ENCODE measurements around the gene FAM83C.

The FAM83C gene

DNA sequence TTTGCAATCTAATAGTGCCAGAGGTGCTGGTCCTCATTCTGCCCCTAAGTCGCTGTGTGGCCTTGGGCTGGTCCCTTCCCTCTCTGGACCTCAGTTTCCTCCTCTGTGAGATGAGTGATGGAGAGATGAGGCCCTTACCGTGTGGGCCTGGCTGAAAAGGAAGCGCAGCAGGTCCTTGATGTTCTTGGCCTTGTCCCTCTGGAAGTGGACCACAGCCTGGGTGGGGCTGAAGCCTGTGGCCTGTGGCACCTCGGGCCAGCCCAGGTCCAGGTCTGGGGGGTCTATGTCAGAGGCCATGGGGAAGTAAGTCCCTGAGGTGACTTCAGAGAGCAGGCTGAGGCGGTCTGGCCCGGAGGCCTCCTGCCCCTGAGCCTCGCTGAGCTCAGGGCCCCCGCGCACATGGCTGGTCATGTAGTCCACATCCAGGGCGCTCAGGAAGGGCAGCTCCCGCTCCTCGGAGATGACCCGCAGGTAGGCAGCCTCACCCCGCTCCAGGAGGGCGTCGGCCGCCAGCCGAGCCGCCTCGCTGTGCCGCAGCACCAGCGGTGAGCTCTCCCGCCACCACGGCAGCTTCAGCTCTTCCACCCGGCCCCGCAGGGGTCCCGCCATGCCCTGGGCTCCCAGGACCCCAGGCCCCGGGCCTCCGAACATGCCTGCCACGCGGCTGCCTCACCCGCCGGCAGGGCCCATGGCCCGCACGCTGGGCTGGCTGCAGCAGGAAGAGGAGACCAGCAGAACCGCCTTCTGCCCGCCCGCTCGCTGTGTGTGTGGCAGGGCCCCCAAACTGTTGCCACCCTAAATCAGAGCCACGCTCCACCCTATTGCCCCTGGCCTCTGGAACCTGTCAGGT lies at the start of gene FAM83C:
FAM83C (minus strand) TSS at position 772 of the 850 bp plus-strand sequence; CDS start at position 651, 121 bp downstream.
- DNase-seq (ENCODE audit: low read depth in 2 of 2) = no peak

DNA sequence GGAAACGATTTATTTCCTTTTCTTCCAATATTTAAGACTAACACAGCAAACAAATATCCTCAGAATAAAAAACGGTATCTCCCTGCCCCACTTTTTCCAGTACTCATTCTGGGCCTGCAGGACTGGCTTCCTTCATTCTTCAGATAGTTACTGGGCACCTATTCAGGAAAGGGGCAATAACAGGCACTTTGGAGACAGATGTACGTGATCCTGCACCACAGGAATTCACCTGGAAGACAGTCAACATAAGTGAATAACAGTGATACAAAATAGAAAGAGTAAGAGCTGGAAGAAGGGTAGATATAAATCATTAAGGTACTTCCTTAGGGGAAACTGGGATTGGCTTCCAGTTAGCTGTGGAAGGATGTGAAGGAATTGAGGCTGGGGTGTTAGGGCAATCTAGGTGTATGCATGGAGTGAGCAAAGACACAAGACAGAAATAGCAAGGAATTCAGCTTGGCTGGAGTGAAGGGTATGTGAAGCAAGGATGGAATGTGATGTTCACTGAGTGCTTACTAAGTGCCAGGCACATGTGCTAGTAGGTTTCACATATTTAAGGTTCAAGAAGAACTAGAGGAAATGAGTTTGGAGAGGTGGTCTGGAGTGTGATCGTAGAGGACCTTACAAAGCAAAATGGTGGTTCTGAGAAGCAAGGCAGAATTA lies 49.3 kb upstream of the FAM83C start:
- no peak for DNase-seq (ENCODE audit: low read depth in 2 of 2)

DNA sequence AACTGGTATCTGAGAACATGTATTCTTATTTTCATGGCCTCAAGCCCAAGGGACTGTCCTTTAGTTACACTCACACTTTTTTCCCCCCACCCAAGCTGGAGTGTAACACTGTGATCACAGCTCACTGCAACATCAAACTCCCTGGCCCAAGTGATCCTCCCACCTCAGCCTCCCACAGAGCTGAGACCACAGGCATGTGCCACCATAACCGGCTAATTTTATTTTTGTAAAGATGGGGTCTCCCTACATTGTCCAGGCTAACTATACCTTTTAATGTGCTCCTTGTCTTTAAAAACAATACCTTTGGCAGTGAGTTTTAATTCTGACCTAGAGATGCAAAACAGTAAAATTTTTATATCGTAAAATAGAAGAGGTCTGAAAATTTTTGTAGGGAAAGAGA lies 48.2 kb upstream of the FAM83C start:
- no peak for DNase-seq (ENCODE audit: low read depth in 2 of 2)

DNA sequence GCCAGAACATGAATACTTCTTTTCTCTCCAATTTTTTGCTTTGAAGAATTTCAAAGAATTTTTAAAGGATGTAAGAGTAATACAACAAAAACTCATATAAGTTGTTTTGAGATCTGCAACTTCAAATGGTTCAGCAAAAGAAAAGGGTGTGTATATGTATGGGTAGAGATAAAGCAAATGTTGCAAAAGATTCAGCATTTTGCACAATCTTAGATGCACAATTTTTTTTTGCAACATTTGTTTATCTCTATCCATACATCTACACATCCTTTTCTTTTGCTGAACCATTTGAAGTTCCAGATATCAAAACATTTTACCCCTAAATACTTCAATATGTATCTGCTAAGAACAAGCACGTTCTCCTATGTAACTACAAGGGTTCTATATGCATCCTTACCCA lies 47.4 kb upstream of the FAM83C start:
- no peak for DNase-seq (ENCODE audit: low read depth in 2 of 2)

DNA sequence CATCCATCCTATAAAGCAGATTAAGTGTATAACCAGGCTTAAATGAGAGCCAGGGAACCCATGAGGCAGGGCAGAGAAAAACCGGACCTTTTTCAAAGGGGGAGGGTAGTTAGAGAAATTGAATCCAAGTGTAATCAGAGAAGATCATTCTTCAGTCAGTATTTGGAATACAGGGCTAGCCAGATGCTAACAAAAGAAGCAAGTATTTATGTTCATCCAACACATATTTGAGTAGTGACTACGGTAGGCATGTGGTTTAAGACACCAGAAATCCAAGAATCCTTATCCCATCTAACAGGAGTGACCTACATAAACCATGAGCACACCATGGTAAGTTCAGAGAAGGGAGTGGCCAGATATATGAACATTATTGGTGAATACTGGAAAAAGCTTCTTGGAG lies 46.8 kb upstream of the FAM83C start:
- DNase-seq (ENCODE audit: low read depth in 2 of 2) = no peak

DNA sequence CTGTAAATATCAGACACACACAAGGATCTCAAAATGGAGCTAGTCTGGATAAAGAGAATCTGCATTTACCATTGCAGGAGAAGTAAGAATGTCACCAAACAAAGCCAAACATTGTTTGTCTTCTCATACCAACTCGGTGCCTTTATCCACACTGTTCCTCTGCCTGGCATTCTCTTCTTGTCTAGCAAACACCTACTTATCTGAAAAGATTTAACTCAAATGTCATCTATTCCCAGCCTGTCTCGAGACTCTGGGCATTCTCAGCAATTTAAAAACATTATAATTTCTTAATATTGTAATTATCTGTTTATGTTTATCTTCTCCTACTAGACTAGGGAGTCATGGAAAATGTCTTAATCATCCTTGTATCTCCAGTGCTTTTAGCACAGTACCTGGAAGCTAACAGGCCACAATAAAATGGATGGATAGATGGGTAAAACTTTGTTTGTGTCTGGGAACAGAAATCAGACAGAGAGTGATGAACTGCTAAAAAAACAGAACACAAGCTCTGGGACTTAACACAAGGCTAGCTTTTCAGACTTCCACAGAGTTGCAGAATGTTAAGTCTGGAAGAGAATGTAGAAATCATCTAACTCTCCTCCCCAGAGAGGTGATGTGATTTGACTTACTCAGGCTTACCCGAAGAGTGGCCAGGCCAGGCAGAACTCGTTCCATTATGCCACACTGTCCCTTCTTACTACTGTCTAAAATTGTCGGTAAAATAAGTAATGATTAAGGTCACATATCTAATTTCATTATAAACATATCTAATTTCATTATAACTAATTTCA lies 42.3 kb upstream of the FAM83C start:
- no peak for DNase-seq (ENCODE audit: low read depth in 2 of 2)

DNA sequence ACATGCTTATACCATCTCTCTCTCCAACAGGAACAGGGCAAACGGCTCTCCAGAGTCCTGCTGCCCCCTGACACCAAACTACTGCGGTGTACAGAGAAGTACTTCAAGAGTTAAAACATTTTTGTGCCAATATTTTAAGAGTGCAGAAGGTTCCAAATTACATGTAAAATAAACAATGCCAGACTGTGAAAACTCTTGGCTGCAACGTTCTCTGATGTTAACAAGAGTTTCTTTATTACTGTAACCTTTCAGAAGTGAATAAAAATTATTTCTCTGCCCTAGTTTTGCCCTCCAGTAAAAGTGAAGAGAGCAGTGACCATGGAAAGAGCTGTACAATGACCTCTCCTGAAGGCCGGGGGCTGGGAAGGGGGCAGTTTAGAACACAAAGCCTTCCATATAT lies 41.4 kb upstream of the FAM83C start:
- DNase-seq (ENCODE audit: low read depth in 2 of 2) = no peak

DNA sequence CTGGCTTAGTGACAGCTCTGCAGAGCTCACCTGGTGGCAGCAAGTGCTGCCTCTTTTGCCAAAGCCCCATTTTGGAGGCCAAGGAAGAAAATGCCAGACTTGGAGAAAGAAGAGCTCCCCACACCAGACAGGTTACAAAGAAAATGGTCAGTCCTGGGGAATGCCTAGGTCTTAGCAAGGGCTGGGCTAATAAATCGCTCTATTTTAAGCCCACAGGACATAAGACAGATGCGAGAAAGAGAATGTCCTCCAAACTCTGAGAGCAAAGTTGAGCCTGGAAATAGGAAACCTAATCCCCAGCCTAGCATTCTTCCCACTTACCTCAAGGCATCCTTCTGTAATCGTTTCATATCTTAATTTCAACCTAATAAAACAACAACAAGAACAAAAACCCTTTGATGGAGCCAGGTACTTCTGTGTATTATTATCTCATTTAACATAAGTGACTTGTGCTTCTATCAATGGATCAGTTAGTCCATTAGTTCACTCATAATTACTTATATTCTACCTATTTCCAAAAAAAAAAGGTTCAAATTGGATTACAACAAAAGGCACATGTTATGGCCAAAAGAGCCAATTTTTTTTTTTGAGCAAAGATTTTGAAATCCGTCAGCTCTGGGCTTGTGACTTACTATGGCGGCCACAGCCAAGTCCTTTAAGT lies 40.4 kb upstream of the FAM83C start:
- no peak for DNase-seq (ENCODE audit: low read depth in 2 of 2)

DNA sequence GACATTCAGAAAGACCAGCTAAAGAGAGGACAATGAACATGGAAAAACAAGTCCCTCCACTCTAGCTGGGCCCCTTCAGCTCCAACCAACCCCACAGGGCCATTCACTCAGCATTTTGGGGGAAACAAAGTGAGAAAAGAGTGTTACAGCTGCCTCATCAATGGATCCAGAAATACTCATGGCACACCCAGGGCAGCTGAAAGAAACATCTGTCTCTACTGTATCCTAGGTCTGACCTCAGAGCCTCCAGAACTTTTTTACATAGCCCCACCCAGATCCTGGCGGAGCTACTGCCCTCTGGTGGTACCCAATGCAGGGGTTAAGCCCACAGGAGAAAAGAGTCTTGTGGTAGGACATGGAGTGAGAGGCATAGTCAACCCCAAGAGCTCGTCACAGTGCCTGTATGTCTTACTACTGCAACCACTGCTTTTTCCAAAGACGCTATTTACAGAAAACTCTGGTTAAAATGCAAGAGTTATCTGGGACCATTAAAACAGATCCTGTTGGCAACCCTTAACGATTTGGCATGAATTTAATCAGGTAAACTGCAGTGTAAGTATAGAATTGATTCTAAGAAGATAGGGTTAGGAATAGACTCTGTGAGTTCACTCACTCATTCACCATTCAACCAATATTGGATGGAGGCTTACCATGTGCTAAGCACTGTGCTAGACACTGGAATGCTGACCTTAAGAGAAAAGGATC lies 37.4 kb upstream of the FAM83C start:
- DNase-seq (ENCODE audit: low read depth in 2 of 2) = no peak

DNA sequence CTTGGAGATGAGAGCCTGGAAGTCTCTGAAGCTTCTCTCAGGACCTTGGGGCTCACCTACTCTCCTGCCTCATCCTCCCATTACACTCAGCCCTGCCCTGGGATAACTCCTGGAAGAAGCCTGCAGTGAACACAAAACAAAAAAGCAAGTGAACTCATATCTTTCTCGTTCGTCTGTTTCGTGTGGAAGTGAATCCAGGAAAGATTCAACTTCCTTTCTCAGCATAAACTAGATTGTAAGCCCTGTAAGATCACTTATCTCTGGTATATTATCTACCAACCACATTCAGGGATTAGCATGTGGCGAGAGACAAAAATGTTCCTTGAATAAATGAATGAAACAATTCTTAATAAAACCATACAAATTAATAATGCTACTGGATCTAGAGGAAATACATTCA lies 36.5 kb upstream of the FAM83C start:
- no peak for DNase-seq (ENCODE audit: low read depth in 2 of 2)

DNA sequence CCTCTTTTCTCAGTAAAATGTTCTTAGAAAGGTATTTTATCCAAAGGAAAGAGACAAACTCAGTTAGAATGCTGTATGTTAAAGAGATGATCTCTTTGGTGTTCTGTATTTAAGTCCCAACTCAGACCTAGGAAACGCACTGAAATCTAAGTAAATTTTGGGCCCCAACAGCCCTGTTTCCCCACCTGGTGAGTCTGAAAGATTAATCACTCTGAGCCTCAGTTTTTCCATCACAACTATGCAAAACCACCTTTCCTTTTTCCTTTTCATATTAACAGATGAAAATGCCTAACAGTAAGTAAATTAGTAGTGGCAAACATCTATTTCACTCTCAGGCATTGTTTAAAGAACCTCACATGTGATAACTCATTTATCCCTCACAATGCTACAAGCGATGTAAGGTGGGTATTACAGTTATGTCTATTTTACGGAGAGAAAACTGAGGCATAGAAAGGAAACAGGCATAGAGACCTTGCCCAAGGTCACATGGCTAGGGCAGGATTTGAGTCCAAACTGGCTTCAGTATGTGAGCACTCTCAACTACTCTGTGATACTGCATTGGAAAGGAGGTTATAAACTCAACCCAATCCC lies 36.0 kb upstream of the FAM83C start:
- no peak for DNase-seq (ENCODE audit: low read depth in 2 of 2)

DNA sequence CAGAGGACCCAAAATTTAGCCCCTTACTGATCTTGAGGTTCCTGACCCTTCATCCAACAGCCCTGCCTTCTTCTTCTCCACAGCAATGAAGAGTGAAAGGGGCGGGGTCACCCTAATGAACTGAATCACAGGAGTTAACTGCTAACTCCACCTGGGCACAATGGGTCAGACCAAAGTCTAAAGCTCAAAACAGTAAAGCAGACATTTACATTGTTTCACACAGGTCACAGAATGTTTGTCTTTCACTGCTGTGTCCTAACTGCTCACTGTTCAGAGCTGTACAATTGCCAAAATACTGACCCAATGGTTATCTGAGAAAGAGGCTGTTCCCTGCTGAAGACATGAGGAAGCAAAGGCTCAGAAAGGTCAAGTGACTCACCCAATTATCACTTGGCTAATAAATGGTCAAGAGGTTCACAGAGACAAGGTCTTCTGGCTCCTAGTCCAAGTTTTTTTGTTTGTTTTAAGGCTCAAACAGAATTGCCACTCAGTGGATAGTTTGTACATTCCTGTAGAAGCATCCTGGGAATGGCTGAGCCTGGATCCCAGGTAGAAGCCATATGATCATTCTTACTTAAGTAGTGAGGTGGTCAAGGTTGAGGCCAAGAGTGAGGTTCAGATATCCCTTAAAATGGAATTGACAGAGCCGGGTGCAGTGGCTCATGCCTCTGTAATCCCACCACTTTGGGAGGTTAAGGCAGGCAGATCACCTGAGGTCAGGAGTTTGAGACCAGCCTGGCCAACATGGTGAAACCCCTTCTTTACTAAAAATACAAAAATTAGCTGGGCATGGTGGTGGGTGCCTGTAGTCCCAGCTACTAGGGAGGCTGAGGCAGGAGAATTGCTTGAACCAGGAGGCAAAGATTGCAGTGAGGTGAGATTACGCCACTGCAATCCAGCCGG lies 35.1 kb upstream of the FAM83C start:
- no peak for DNase-seq (ENCODE audit: low read depth in 2 of 2)

DNA sequence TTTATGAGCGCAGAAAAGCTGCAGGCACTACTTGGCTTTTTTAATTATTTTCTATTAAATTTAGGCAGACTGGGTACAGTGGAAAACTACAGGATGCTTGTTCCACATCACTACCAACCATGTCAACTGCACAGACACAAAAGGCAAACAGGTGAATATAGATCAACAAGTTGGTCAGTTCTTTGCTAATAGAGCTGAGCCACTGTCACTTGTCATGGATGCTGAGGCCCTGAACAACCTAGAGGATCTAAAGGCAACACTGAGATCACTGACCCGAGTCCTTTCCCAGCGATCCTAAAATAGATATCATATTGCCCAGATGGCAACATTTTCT lies 34.5 kb upstream of the FAM83C start:
- DNase-seq (ENCODE audit: low read depth in 2 of 2) = no peak

DNA sequence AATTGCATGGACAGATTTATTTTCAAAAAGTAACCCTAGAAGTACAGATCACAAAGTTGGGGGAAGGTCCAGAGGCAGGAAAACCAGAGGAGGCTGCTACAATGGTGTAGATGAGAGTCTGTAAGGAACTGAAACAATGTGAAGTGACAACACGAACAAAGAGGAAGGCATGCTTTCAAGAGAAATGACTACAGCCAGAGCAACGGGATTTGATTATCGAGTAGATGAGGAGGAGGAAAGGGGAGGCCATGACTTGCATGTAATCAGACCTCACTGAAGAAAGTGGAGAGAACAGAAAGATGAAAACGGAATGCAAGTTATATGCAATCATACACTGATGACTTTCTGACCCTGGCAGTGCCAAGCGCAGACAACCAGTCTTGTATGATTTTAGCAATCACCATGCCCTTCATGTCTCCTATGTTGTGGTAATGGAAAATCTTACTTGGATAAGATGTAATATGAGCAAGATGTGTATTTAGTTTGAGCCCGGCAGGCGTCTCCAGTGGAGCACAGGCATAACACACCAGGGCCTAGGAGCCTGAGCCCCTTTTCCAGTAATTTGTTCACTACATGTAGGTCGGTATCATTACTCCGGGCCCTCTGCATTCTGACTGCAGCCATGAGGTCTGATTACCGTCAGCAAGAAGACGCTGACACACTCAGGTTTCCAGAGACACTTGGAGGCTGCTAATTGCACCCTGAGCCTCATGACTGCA lies 34.0 kb upstream of the FAM83C start:
- no peak for DNase-seq (ENCODE audit: low read depth in 2 of 2)

DNA sequence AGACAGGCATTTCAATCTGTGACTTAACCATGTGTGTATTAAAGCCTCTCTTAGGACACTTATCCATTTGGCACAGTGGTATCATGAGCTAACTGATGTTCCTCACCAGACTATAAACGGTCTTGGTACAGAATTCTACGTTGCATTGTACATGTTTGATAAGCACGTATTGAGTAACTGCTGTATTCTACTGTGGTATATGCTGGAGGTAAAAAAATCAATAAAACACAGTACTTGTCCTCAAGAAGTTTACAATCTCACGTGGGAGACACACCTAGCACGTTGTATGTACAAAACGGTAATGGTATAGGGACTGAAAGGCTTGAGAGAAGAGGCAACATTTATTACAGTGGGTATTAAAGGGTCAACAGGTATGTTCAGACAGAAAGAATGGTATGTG lies 33.2 kb upstream of the FAM83C start:
- DNase-seq (ENCODE audit: low read depth in 2 of 2) = no peak

DNA sequence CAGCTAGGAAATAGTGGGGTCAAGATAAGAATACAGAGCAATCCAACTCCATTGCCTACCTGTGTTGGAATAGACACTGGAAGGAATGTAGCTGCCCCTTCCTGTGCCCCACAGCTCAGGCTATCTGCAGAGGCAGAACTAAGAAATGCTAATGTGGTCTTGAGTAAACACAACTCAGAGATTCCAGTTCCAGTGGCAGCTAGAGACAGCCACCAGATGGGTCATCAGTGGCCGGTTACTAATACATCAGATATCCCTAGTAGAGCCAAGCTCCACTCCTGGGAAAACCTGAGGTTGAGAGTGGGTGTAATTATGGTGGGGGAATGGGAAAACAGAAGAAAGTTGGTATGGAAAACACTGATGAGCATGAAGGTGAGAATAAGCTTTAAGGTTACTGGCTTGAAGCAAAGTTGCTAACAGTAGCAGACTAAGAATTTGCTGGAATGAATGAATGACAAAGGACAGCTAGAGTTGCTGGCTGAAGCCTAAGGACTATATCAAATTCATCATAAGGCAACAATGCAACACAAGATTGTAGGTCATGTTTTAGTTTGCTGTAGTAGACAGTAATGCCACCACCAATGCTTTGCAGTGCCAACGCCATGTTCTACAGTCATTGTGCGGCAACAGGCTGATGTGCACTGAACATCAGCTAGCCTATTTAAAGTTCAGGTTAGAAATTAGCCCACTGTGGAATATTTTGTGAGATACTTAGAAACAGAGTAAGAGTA lies 28.3 kb upstream of the FAM83C start:
- DNase-seq (ENCODE audit: low read depth in 2 of 2) = no peak

DNA sequence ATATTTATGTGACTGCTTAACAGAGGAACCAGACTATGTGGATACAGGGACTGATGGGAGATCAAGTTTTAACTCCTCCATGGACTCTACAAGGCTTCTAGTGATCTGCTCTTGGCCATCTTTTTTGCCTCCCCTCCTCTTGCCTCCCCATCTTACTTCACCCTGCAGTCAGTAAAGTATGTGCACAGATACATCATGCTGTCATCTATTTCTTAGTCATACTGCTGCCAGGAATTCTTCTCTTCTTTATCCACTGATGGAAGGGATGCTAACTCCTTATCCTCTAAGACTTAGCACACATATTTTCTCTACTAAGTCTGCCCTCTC lies 27.6 kb upstream of the FAM83C start:
- DNase-seq (ENCODE audit: low read depth in 2 of 2) = no peak

DNA sequence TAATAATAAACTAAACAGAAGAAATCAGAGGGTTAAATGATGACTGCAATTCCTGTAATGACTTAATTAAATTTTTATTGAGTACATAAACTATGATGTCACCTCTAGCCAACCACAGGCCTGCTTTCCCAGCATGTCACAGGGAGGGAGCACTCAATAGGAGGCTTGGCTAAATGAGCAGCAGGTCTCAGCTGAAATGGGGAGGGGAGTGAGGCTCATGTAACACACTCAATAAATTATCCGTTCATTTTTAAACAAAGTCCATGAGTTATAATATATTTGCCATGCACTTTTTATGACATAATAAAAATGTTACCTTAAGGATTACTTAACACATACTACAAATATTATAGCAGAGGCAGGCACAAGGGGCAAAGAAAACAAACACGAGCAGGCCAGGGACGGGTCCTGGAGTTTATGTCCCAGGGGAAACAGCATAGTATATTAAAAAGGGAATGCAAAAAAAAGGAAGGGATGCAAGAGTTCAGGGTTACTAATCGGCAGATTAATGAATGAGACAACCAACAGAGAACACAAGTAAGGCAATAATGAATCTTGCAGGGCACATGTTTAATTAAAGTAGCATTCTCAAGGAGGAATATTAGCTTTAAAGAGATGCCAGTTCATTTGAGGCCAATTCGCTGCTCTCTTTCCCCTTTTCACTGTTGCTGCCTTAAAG lies 27.1 kb upstream of the FAM83C start:
- DNase-seq (ENCODE audit: low read depth in 2 of 2) = no peak
